Measurements from ENCODE around the gene AANAT.

AANAT gene

DNA sequence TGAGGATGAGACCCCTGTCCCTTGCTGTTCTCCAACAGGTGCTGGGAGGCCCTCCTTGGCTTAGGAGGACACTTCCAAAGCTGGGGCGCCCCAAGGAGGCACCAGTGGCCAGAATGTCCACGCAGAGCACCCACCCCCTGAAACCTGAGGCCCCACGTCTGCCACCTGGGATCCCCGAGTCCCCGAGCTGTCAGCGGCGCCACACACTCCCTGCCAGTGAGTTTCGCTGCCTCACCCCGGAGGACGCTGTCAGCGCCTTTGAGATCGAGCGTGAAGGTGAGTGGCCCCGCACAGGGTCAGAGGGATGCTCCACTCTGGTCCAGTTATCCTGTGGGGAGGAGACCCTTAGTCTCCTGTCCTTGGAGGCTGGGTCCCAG lies 1.2 kb downstream of the AANAT start:
- DNase-seq (ENCODE audit: low read depth in 2 of 2) = no peak

DNA sequence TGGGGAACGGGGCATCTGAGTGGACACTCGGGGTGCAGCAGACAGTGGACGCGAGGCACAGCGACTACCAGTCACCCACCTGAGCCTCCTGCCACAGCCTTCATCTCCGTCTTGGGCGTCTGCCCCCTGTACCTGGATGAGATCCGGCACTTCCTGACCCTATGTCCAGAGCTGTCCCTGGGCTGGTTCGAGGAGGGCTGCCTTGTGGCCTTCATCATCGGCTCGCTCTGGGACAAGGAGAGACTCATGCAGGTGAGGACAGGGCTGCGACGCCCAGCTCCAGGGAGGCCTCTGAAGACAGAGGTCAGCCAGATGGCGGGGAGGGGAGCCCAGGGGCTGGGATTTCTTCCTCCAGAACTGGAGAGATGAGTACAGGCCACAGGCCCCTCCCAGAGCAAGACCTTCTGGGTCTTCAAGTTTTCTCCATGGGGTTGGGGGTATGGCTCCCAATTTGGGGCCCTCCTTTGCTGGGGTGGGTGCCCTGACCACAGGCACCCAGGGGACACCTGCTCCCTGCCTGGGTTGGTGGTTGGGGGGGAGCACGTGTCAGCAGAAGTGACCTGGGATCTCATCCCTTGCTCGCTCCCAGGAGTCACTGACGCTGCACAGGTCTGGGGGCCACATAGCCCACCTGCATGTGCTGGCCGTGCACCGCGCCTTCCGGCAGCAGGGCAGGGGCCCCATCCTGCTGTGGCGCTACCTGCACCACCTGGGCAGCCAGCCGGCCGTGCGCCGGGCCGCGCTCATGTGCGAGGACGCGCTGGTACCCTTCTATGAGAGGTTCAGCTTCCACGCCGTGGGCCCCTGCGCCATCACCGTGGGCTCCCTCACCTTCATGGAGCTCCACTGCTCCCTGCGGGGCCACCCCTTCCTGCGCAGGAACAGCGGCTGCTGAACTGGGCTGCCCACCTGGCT lies 1.9 kb downstream of the AANAT start:
- no peak for DNase-seq (ENCODE audit: low read depth in 2 of 2)

DNA sequence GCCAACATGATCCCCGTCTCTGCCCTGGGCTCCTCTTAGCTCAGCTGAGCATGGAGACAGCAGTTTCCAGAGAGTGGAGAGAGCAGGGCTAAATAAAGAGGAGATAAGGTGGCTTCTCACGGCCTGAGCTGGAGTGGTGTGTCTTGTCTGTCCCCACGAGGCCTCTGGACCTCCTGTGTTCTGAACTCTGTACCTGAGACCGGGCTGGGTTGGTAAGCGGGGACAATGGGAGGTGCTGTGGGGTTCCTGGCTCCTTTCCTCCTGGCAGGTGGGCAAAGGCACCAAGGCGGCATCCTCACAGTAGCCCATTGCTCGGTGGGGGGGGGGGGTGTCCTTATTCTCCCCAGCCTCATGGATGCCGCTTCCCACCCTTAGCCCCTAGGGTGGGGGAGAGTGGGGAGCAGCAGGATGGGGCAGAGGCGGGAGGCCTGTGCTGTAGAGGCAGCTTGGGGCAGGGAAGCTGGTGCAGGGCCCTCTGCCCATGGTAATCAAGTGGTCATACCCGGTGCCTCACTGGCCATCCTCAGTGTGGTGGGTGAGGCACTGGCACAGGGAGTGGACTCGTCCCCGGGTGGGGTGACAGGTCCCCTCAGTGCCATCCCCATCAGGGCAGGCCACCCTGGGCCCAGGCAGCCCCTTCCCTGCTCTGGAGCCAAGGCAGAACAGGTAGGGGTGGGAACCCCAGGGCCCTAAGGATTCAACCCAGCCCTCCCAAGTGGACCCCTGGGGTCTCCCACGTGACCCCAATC lies 2.8 kb downstream of the AANAT start:
- DNase-seq (ENCODE audit: low read depth in 2 of 2) = no peak

DNA sequence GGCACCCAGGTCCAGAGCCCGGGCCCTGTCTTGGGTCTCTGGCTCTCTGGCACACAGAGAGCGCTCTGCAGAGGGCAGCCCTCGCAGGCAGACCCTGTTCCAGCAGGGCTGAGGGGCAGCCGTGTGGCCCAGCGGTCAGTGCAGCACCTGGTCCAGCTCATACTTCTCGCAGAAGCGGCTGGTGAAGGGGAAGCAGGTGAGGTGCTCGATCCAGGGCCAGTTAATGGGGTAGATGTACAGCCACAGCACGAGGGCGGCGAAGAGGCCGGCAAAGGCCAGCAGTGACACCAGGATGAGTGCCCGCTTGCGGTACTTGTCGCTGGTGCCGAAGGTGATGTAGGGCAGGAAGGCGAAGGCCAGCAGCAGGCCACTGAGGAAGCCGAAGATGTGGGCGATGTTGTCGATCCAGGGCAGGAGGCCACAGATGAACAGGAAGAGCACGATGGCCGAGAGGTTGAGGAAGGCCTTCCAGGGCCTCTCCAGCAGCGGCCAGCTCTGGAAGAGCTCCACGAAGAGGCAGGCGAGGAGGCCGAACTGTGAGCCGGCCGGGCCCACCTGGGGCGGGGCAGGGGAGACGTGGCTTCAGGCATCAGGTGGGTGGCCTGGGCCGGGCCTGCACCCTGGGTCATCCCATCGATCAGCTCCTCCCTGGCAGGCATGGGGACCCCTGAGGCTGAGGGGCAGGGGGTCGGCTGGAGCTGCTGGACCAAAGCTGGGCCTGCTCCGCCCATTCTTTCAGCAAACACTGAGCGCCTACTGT lies 4.3 kb downstream of the AANAT start:
- DNase-seq (ENCODE audit: low read depth in 2 of 2) = no peak

DNA sequence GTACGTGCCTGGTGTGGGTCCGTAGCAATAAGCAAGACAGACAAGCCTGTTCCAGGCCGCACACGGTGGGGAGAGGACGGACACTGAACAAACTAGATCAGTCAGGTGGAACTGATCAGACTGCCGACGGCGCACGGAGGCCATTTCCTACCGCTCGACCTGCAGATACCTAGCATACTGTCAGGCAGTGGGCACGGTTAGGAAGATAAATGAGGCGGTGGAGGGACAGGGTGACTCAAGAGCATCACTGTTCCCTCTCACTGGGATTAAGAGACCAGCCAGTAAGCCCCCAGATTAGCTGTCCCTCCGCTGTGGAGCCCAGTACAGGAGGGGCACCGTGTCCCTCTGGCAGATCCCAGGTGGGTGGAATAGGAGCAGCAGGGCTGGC lies 4.8 kb downstream of the AANAT start:
- DNase-seq (ENCODE audit: low read depth in 2 of 2) = no peak

DNA sequence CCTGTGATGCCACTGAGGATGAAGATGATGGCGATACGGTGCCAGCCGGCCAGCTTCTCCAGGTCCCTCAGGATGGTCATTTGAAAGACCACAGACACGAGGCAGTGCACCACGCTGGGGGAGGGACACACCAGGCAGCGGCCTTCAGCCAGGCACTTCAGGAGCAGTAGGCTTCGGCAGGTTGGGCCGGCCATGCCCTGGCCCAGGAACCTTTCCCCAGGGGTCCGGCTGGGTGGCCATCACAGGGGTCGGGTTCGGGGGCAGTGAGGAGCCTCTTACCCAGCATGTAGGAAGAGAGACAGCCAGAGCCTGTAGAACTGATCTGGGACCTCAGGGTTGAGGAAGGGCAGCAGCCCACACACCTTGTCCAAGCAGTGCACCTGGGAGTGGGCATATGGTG lies 5.3 kb downstream of the AANAT start:
- DNase-seq (ENCODE audit: low read depth in 2 of 2) = no peak

DNA sequence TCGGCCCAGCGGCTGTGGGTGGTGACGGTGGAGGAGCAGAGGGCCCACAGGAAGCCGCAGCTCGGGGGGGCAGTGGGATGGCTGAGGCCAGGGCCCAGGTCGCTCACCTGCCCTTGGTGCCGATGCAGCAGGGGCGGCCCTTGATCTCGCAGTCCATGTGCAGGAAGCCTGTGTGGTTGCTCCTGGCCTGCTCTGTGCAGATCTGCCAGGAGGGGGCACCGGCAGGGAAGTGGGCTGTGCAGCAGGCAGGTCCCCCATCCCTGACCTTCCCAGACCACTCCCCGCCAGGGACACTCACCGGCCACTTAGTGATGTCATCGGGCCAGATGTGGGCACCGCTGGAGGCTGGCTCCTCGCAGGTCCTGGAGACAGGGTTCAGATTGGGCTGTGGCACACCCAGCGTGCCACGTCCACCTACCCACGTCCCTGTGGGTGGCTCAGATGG lies 6.2 kb downstream of the AANAT start:
- DNase-seq (ENCODE audit: low read depth in 2 of 2) = no peak

DNA sequence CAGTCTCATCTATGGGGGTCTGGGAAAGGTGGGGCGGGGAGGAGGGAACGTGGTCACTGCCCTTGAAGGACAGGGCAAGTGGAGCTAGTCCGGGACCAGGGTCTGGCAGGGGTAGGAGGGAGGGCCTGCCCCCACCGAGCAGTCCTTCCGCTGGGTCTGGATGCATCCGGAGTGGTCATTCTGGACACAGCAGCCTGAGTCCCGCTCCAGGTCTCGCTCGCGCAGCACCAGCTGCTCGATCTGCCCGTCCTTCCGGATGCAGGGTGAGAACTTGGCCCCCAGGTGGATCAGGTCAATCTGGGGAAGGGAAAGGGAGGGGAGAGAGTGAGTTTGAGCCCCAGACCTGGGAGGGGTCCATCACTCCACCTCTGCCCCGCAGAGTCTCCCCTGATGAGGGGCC lies 6.8 kb downstream of the AANAT start:
- DNase-seq (ENCODE audit: low read depth in 2 of 2) = no peak

DNA sequence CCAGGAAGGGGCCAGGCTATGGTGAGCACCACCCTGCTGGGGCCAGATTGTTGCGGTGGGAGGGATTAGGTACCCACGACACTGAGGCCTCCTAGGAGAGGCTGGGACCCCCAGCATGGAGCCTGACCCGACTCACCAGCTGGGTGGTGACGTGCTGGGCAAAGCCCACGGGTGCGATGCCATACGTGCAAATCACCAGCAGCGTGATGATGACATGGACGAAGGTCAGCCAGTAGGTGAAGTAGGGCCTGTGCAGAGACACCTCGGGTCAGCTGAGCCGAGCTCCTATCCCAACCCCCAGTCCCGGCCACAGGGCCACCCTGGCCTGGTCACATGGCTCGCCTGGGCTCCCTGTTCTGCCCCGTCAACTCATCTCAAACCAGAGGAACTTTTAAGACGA lies 7.5 kb downstream of the AANAT start:
- no peak for DNase-seq (ENCODE audit: low read depth in 2 of 2)

DNA sequence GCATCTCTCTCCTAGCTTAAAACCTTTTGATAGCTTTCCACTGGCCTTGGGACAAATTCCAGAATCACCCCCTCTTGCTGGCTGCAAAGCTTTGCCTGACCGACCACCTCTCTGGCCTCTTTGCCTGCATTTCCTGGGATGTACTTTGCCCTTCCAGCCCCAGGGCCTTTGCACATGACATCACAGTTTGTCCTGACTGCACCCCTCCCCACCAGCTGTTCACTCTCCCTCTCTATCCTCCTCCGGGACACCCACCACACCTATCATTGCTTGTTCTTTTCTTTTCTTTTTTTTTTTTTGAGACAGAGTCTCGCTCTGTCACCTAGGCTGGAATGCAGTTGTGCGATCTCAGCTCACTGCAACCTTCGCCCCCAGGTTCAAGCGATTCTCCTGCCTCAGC lies 7.9 kb downstream of the AANAT start:
- no peak for DNase-seq (ENCODE audit: low read depth in 2 of 2)

DNA sequence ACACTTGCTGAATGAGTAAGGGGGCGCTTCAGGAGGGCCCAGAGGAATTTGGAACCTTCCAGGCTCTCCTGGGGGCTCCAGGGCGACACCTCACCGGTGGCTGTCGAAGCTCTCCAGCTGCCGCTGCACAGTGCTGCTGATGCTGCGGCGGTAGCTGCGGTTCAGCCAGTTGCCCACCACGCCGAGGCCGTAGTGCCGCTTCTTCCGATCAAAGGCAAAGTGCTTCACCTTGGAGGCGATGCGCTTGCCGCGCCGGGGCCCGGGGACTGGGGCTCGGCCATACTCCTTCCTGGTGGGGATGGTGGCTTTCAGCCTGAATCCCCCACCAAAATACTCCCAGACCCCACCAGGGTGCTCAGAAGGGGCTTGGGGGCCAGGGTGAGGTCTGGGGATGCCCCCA lies 9.3 kb downstream of the AANAT start:
- no peak for DNase-seq (ENCODE audit: low read depth in 2 of 2)

DNA sequence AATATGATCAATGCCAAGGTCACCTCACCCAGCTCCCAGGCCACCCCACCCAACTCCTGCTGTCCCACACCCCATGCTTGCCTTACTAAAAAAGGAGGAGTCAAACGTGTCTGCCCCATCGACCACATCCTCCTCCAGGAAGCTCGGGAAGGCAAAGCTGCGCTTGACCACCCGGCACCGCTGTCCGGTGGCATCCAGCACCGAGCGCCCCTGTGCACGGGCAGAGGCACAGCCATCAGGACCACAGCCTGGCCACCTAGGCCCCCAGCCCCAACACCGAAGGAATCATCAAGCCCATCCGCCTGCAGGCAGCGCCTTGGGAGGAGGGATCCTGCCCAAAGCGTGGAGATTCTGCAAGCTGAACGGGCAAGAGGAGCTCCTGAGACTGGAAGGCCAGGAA lies 10.2 kb downstream of the AANAT start:
- no peak for DNase-seq (ENCODE audit: low read depth in 2 of 2)

DNA sequence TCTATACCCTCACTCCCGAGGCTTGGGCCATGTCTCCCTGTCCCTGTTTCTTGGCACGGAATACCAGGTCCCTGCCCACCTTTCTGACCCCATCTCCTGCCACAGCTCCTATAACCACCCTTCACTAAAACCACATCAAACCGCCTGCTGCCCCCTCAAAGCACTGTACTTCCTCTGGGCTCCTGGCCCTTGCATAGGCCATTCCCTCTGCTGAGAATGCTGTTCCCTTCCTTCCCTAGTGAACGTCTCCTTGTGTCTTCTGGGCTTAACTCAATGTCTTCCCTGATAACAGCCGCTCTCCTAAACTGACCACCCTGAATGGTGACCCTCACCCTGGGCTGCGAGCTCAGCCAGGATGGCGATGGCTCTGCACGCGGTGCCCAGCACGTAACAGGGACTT lies 10.7 kb downstream of the AANAT start:
- DNase-seq (ENCODE audit: low read depth in 2 of 2) = no peak

DNA sequence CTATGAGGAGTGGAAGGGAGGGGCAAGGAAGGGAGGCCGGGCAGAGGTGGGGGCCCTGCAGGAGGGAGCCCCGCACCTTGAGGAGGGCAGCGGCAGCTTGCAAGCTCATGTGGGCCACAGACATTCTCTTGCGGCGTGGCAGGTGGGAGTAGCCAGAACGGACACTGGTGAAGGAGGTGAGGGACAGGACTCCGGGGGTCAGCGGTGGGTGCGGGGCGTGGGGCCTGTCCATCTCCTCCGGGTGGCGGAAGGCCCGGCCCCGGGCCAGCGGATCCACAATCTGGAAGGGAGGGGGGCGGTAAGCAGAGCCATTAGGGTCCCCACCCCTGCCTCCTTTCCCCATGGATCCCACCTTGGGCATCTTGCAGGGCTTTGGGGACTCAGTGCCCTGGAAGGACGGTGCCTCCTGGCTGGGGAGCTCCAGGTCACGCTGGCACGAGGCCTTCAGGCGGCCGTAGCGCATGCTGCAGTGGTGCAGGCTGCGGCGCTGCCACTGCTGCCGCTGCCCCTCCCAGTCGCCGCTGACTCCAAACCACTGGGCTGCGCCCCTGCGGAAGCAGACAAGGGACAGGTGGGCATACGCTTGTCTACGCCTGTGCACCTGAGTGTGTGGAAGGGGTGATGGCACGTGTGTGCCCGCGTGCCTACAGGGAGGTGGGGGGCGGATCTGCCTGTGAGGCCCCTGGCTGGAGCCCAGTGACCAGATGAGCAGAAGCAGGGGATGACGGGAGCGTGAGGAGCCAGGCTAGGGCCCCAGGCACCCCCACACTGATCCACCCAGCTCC lies 11.5 kb downstream of the AANAT start:
- DNase-seq (ENCODE audit: low read depth in 2 of 2) = no peak

DNA sequence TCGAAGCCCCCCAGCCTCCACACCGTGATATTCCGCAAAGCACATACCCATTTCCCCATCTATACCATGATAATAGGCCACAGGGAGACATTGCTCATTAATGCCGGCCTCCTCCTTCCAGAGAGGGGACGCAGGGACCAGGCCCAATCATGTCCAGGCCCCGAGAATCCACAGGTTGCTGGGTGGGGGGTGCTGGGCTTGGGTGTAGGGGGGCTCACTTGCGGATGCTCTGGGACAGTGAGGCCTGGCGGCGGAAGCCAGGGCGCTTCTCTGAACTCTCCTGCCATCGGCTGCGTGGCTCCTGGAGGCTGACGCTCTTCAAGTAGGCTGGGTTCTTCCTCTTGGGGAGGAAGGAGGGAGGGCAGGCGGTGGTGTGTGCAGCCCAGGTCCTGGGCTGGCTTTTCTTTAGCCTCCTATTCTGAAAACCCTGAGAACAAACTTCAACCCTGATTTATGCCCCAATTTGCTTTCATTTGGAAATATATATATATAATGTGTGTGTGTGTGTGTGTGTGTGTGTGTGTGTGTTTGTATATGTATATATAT lies 12.2 kb downstream of the AANAT start:
- no peak for DNase-seq (ENCODE audit: low read depth in 2 of 2)

DNA sequence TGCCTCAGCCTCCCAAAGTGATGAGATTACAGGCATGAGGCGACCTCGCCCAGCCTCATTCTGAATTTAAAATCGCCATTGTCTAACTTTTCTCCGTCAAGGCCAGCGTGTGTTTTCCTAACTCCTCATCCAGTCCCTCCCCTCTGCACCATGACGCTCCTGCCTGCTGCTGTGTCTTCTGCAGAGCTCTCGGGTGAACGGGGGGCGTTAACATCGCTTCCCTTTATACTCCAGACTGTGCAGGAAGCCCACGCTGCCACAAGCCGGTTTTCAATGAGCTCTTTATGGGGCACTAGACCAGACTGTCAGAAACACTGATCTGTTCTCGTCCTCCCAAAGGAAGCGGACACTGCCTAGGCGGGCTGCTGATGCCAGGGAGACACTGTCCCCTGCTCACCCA lies 13.2 kb downstream of the AANAT start:
- DNase-seq (ENCODE audit: low read depth in 2 of 2) = no peak

DNA sequence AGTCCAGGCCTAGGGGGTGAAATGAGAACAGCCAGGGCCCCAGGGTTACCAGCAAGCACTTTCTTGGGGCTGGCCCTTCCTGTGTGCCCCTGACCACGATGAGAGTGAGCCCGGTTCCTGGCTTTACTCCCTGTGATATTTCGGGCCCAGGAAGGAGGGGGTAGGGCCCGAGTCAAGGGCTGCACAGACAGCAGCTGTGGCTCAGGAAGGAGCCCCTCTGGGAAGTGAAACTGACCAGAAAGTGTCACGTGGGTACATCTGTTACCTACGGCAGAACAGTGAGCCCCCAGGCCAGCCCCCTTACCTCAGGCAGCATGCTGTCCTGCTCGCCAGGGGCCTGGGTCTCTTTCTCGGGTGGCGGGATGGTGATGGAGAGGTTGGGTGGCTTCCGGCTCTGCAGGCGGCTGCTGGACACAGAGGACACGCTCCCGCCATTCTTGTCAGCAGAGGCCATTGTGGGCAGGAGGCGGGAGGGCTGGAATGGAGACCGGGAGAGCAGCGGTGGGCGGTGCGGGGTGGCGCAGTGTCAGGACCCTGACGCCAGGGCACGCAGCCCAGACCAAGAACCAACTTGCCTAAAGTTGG lies 13.8 kb downstream of the AANAT start:
- DNase-seq (ENCODE audit: low read depth in 2 of 2) = no peak

DNA sequence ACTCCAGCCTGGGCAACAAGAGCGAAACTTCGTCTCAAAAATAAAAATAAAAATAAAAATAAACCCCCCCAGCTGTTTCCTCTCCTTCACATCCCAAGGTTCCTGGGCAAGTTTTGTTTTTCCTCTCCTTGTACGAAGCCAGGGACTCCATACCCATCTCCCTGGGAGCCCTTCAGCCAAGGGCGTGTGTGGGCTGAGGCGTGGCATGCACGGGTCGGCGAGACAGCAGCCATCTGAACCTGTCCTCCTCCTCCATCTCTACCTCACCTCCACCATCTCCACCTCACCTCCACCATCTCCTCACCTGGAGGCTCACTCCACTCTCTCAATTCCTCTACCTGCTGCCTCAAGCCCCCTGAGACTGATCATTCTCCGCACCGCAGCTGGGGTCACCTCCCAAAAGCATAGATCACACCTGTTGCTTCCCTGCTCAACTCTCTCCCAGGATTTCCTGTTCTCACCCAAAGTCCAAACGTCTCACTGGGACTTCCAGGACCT lies 16.9 kb downstream of the AANAT start:
- DNase-seq (ENCODE audit: low read depth in 2 of 2) = no peak

DNA sequence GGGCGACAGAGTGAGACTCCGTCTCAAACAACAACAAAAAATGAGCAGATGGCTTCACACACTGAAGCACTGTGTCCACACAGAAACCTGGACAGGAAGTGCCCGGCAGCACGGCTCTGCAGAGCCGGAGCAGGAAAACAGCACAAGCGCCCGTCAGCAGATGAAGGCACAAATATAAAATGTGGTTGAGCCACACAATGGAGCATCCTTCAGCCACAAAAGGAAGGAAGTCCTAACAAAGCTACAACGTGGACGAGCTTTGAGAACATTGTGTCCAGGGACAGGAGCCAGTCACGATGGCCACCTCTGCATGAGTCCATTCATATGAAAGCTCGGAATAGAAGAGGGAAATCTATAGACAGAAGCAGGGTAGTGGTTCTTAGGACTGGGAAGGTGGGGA lies 18.2 kb downstream of the AANAT start:
- DNase-seq (ENCODE audit: low read depth in 2 of 2) = no peak

DNA sequence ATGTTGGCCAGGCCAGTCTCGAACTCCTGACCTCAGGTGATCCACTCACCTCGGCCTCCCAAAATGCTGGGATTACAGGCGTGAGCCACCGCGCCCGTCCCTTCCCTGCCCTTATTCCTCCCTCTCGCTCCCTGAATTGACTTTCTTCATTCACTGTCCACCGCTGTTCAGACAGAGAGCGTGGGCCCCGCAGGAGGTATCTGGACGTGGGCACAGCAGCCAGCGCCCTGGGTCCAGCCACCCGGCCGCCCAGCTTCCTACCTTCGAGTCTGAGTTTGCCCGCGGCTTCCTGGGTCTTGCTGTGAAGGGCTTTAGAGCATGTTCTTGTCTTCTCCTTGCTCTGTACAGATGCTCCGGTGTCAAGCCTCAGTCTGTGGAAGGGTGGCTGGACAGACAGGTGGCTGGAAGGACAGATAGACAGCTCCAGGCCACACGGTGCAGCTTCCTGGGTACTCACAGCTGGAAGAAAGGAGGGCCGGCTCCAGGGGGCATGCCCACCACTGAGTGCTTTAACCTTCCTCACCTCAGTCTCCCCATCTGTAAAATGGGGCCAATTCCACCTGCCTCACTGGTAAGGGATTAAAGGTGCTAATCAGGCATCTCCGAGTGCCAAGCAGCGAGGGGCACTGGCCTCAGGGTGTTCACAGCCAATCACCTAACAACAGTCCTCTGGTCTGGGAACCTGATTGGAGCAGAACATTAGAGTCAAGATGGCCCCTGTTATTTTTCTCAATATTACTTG lies 20.2 kb downstream of the AANAT start:
- no peak for DNase-seq (ENCODE audit: low read depth in 2 of 2)

Data from stimulated activated CD8-positive, alpha-beta memory T cell treated with anti-CD3 and anti-CD28 coated beads, Interleukin-7, amount 100 ng/mL, for 4 hours (primary cell).